Measurements from ENCODE around the gene RAB4B.

DNA sequence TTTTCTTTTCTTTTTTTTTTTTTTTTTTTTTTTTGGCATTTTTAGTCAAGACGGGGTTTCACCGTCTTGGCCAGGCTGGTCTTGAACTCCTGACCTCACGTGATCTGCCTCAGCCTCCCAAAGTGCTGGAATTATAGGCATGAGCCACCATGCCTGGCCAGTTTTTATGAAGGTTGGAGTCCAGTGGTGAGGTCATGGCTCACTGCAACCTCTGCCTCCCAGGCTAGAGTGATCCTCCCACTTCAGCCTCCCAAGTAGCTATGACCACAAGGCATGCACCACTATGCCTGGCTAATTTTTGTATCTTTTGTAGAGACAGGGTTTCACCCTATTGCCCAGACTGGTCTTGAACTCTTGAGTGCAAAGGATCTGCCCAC is 22.8 kb upstream of the RAB4B start:
- no peak for TF ChIP-seq ZNF274 (IDR thresholded peaks at IDR 0.05; ENCODE audit: low read depth, low read length)
- no peak for TF ChIP-seq YY1 (IDR thresholded peaks at IDR 0.05; ENCODE audit: insufficient read depth, insufficient read length)
- TF ChIP-seq SUZ12 (IDR thresholded peaks at IDR 0.05; ENCODE audit: extremely low read depth, insufficient read depth, insufficient read length) = no peak
